A549 (cell line): ENCODE measurements around the gene DRGX.

Experiments used
- CHD2 ChIP-seq: fragments of 150-350 bp; IDR thresholded peaks from 2 replicates; pipeline ENCODE4 v1.6.1; 2014; ENCODE audit warnings: low read length; ENCODE audit not compliant: partially characterized antibody
- MAFK ChIP-seq: fragments of 450-650 bp; IDR thresholded peaks from 2 replicates; pipeline ENCODE4 v1.6.1; 2014; ENCODE audit not compliant: partially characterized antibody
- SMC3 ChIP-seq: fragments of >200 bp; sonication (Bioruptor Twin); formaldehyde crosslinking; IDR thresholded peaks from 3 replicates; pipeline ENCODE4 v1.6.1; 2018; ENCODE audit warnings: inconsistent platforms
- TF ChIP-seq, protein P1 (sequence below): fragments of >200 bp; sonication (Bioruptor Twin); formaldehyde crosslinking; IDR thresholded peaks from 3 replicates; pipeline ENCODE4 v1.5.1; 2016
- TF ChIP-seq, protein P2 (sequence below): IDR thresholded peaks from 2 replicates; pipeline ENCODE4 v1.6.1; 2012
- TF ChIP-seq, protein P3 (sequence below): fragments of 450-650 bp; IDR thresholded peaks from 2 replicates; pipeline ENCODE4 v1.6.1; 2014; ENCODE audit warnings: antibody characterized with exemption

DNA sequence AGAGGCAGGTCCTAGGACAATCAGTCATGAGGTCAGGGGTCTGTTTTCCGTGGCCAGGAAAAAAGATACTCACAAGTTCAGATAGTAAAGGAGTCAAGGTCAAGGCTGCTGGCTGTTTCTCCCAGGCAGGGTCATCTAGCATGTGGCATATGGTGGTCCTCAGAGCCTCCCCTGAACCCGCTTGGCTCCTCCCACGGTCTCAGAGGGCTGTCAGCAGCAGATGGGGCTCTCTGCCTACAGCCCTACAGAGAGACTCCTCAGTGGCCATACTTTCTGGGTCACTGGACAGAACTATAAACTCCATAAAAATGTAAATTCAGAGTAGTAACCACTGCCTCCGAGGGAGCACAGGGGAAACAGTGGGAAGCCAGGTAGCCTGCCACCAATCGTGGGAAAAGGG, 11.3 kb upstream of the DRGX start:
- TF ChIP-seq, protein P1, sequence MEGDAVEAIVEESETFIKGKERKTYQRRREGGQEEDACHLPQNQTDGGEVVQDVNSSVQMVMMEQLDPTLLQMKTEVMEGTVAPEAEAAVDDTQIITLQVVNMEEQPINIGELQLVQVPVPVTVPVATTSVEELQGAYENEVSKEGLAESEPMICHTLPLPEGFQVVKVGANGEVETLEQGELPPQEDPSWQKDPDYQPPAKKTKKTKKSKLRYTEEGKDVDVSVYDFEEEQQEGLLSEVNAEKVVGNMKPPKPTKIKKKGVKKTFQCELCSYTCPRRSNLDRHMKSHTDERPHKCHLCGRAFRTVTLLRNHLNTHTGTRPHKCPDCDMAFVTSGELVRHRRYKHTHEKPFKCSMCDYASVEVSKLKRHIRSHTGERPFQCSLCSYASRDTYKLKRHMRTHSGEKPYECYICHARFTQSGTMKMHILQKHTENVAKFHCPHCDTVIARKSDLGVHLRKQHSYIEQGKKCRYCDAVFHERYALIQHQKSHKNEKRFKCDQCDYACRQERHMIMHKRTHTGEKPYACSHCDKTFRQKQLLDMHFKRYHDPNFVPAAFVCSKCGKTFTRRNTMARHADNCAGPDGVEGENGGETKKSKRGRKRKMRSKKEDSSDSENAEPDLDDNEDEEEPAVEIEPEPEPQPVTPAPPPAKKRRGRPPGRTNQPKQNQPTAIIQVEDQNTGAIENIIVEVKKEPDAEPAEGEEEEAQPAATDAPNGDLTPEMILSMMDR: no peak
- TF ChIP-seq, protein P2, sequence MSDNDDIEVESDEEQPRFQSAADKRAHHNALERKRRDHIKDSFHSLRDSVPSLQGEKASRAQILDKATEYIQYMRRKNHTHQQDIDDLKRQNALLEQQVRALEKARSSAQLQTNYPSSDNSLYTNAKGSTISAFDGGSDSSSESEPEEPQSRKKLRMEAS: no peak
- TF ChIP-seq, protein P3, sequence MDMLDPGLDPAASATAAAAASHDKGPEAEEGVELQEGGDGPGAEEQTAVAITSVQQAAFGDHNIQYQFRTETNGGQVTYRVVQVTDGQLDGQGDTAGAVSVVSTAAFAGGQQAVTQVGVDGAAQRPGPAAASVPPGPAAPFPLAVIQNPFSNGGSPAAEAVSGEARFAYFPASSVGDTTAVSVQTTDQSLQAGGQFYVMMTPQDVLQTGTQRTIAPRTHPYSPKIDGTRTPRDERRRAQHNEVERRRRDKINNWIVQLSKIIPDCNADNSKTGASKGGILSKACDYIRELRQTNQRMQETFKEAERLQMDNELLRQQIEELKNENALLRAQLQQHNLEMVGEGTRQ: no peak
- no peak for TF ChIP-seq CHD2
- no peak for TF ChIP-seq SMC3
- no peak for TF ChIP-seq MAFK
